HepG2 (cell line): ENCODE results near the gene TMEM8B. TPM values are rescaled to one million over a fixed set of nuclear protein-coding genes. Genes with fewer than 3 reads are reported as not detected.

Experiments used
- ATAC-seq: fragments of 200-7000 bp; cut with Tn5 transposase; 3 replicates; pipeline ENCODE4 v1.9.1; 2020; ENCODE audit warnings: mild to moderate bottlenecking, moderate library complexity
- BruUV-seq: library from RNA; stranded (reverse); fragments of 400-500 nt; replicated peaks from 2 replicates; lab custom pipeline; 2021; lab: Mats Ljungman, UMichigan
- CTCF ChIA-PET: fragments of 300-600 bp; formaldehyde crosslinking; extraction: SDS; loops from one replicate; lab custom pipeline; 2021; ENCODE audit warnings: low total read pairs, inconsistent platforms, low intra/inter-chr PET ratio; lab: Yijun Ruan, JAX
- POLR2A ChIA-PET: fragments of 350-600 bp; sonication (Branson Sonifier 250); formaldehyde crosslinking; loops from one replicate; lab custom pipeline; 2020; ENCODE audit warnings: antibody characterized with exemption, inconsistent platforms; lab: Yijun Ruan, JAX
- DNase-seq: peaks from one replicate; pipeline ENCODE4 v3.0.0-alpha.2; 2015; ENCODE audit warnings: low spot score
- FAIRE-seq: peaks from 3 replicates; lab custom pipeline; 2011; peaks lifted over from hg19 to GRCh38; lab: Jason Lieb, UNC
- H2AFZ ChIP-seq: one replicate; pipeline ENCODE4 v1.6.1; 2011; ENCODE audit warnings: low read length, inconsistent platforms
- H3K27ac ChIP-seq: fragments of 300-600 bp; 3 replicates; pipeline ENCODE4 v1.8.0; 2011; ENCODE audit warnings: mixed run types, mild to moderate bottlenecking, mixed read lengths, low read length, inconsistent platforms; ENCODE audit not compliant: insufficient read depth; ENCODE audit errors: extremely low read length
- H3K27me3 ChIP-seq, 2 experiments: fragments of 200-600 bp in 1 of 2; 2 replicates in 1 of 2; 3 replicates in 1 of 2; pipeline versions ENCODE4 v1.6.0 to v1.8.0; 2011; ENCODE audit warnings: low read length in 2 of 2, mild to moderate bottlenecking in 2 of 2, moderate library complexity in 2 of 2, inconsistent platforms in 1 of 2; ENCODE audit not compliant: insufficient read depth in 2 of 2, control insufficient read depth in 1 of 2
- H3K36me3 ChIP-seq, 2 experiments: fragments of 200-600 bp in 1 of 2; replicated peaks in 1 of 2; 2 replicates in 1 of 2; 3 replicates in 1 of 2; pipeline versions ENCODE4 v1.5.1 to v1.8.0; 2011; ENCODE audit warnings: low read length in 2 of 2, inconsistent platforms in 1 of 2; ENCODE audit not compliant: insufficient read depth in 2 of 2, control insufficient read depth in 1 of 2
- H3K4me1 ChIP-seq: 2 replicates; pipeline ENCODE4 v1.5.1; 2012; ENCODE audit warnings: low read length, inconsistent platforms; ENCODE audit not compliant: insufficient read depth
- H3K4me2 ChIP-seq: 2 replicates; pipeline ENCODE4 v1.6.0; 2011; ENCODE audit warnings: low read depth, low read length, inconsistent platforms
- H3K4me3 ChIP-seq, 3 experiments: fragments of 200-600 bp in 1 of 3; sonication (generic), shearing (Covaris generic) in 1 of 3; replicated peaks in 1 of 3; 2 replicates each; pipeline ENCODE4 v1.5.1; 2011 to 2016; ENCODE audit warnings: low read length in 3 of 3, inconsistent platforms in 2 of 3, low read depth in 2 of 3, mild to moderate bottlenecking in 2 of 3, control low read depth in 1 of 3, mixed read lengths in 1 of 3; ENCODE audit not compliant: insufficient read depth in 1 of 3
- H3K79me2 ChIP-seq: one replicate; pipeline ENCODE4 v1.6.1; 2011; ENCODE audit warnings: low read length, inconsistent platforms; ENCODE audit not compliant: insufficient read depth
- H3K9ac ChIP-seq: 2 replicates; pipeline ENCODE4 v1.6.0; 2011; ENCODE audit warnings: mild to moderate bottlenecking, low read depth, low read length, inconsistent platforms; ENCODE audit not compliant: insufficient read depth
- H3K9me3 ChIP-seq: 2 replicates; pipeline ENCODE4 v1.5.1; 2012; ENCODE audit warnings: mild to moderate bottlenecking, low read length
- H4K20me1 ChIP-seq: 2 replicates; pipeline ENCODE4 v1.6.0; 2011; ENCODE audit warnings: inconsistent platforms, mild to moderate bottlenecking, low read length, moderate library complexity; ENCODE audit not compliant: insufficient read depth
- ARNT2 ChIP-seq: sonication (generic); formaldehyde crosslinking; IDR thresholded peaks from 2 replicates; pipeline ENCODE4 v1.8.0; 2022; ENCODE audit warnings: mild to moderate bottlenecking, low read depth, missing genetic modification reagents, moderate library complexity
- GATAD2A ChIP-seq: IDR thresholded peaks from 2 replicates; pipeline ENCODE4 v1.6.1; 2016
- NFRKB ChIP-seq: fragments of 450-650 bp; IDR thresholded peaks from 2 replicates; pipeline ENCODE4 v1.6.1; 2017
- ZBTB3 ChIP-seq: sonication (generic); formaldehyde crosslinking; IDR thresholded peaks from 2 replicates; pipeline ENCODE4 v1.4.0; 2020; ENCODE audit warnings: low read depth, mild to moderate bottlenecking, moderate library complexity, missing genetic modification reagents, borderline replicate concordance
- ZNF24 ChIP-seq: fragments of 450-650 bp; IDR thresholded peaks from 2 replicates; pipeline ENCODE4 v1.6.1; 2017; ENCODE audit warnings: antibody characterized with exemption, mild to moderate bottlenecking
- ZNF570 ChIP-seq: sonication (generic); formaldehyde crosslinking; IDR thresholded peaks from 2 replicates; pipeline ENCODE4 v1.4.0; 2020; ENCODE audit warnings: mild to moderate bottlenecking, missing genetic modification reagents, borderline replicate concordance
- ZNF629 ChIP-seq: sonication (generic); formaldehyde crosslinking; conservative IDR thresholded peaks from 2 replicates; pipeline ENCODE4 v1.5.0; 2020; ENCODE audit warnings: missing genetic modification reagents
- WGBS: methylation state at CpG from one replicate; pipeline ENCODE4 v1.1.6; 2017; ENCODE audit warnings: low lambda C conversion rate; 5-methylcytosine and 5-hydroxymethylcytosine counted together
- in situ Hi-C: cut with HindIII; loops from 2 replicates; pipeline ENCODE4 v1.10.0; 2017; ENCODE audit warnings: low pct_unique_long_range_greater_than_20kb; ENCODE audit not compliant: extremely low pct_ligation_motif_present
- intact Hi-C: fragments of 100-400 bp; cut with micrococcal nuclease; formaldehyde crosslinking; loops from one replicate; pipeline ENCODE4 v1.10.0; 2022; ENCODE audit not compliant: unreplicated experiment
- polyA plus RNA-seq, 8 experiments: library from polyadenylated mRNA; depleted of rRNA in 3 of 8; stranded (reverse) in 7 of 8; unstranded in 1 of 8; fragments of >200 nt; fragmentation: Illumina TruSeq in 4 of 8; extraction: Trizol in 4 of 8; gene quantifications; 2 replicates each; pipeline versions ENCODE4 v1.2.1 to v1.2.3, GENCODE V29; 2011 to 2016; ENCODE audit warnings: low read depth in 4 of 8, missing spikeins in 1 of 8, mixed read lengths in 1 of 8; ENCODE audit not compliant: insufficient read depth in 1 of 8
- total RNA-seq, 5 experiments: library from RNA; depleted of rRNA; stranded (reverse); fragments of >200 nt; fragmentation: Illumina TruSeq; extraction: Trizol; gene quantifications; 2 replicates each; pipeline ENCODE4 v1.2.3, GENCODE V29; 2016; ENCODE audit warnings: low read depth in 1 of 5
- TF ChIP-seq, protein P1 (sequence below): sonication (generic); formaldehyde crosslinking; IDR thresholded peaks from 2 replicates; pipeline ENCODE4 v1.8.0; 2022; ENCODE audit warnings: missing genetic modification reagents, mild to moderate bottlenecking, borderline replicate concordance
- TF ChIP-seq, protein P2 (sequence below): sonication (generic); formaldehyde crosslinking; IDR thresholded peaks from 2 replicates; pipeline ENCODE4 v1.5.0; 2020; ENCODE audit warnings: mild to moderate bottlenecking, missing genetic modification reagents, borderline replicate concordance
- TF ChIP-seq, protein P3 (sequence below): sonication (generic); formaldehyde crosslinking; IDR thresholded peaks from 2 replicates; pipeline ENCODE4 v1.8.0; 2022; ENCODE audit warnings: missing genetic modification reagents, mild to moderate bottlenecking, inconsistent platforms, borderline replicate concordance
- TF ChIP-seq, protein P4 (sequence below): sonication (generic); formaldehyde crosslinking; IDR thresholded peaks from 2 replicates; pipeline ENCODE4 v1.5.0; 2020; ENCODE audit warnings: missing genetic modification reagents
- TF ChIP-seq, protein P5 (sequence below): sonication (generic); formaldehyde crosslinking; IDR thresholded peaks from 2 replicates; pipeline ENCODE4 v1.4.0; 2020; ENCODE audit warnings: missing genetic modification reagents
- TF ChIP-seq, protein P6 (sequence below): sonication (generic); formaldehyde crosslinking; conservative IDR thresholded peaks from 2 replicates; pipeline ENCODE4 v1.4.0; 2020; ENCODE audit warnings: missing genetic modification reagents

The TMEM8B gene
- total and polyA plus RNA-seq, 2 of the 13 experiments (the other 11 are each of a cell fraction or from before 2014, with no cell fraction given) = 2.1 to 2.7 TPM

DNA sequence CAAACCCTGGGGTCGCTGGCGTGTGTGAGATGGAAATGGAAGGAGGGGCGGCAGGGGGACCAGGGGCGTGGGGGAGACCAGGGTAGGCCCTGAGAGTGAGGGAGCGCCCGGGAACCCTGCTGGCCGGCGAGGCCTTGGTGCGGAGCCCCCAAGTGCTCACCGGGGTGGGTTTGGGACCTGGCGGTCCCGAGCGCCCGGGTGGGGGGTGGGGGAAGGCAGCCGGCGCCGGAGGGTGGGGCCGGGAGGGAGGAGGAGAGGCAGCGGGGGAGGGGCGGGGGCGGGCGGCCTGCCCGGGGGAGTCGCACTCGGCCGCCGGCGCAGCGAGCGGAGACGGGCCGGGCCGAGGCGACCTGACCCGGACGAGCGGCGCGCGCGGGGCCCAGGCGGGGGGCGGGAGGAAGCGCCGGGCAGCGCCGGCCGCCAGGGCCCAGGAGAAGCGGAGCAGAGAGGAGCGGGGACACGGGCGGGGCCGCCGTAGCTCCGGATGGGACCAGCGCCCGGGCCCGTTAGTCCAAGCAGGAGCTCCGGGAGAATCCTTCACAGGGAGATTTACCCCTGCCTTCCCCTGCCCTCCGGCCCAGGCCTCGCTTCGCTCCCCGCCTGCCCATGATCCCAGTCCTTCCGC is 37.6 kb upstream of the TMEM8B start, which contains the start of gene NPR2:
NPR2 (plus strand) TSS at position 295 of the 625 bp plus-strand sequence. CDS start 818 bp downstream, outside the sequence.
- Histone ChIP-seq H3K9me3 (no peaks in the 10 kb centered on the region), H2AFZ (no peak within 1 kb of the TSS), H3K4me3 (no peak within 1 kb of the TSS), H3K9ac (no peak within 1 kb of the TSS), H4K20me1 (no peaks in the 10 kb centered on the region), H3K27me3 (no peaks in the 10 kb centered on the region), H3K4me2 (no peak within 1 kb of the TSS), H3K27ac (no peak within 1 kb of the TSS), H3K79me2 (no peaks in the 10 kb centered on the region), H3K4me1 (no peaks in the 10 kb centered on the region; the same call in 1 of the 2 replicates), H3K36me3 (peaks cover 1 to 6% of the 10 kb centered on the region in 2 experiments; a peak in 3 of 5 replicates)
- no peak for ATAC-seq
- no peak for FAIRE-seq
- BruUV-seq = no TSS peak
- CTCF ChIA-PET = interaction anchor here (2.4 kb wide), 1 partner anchor 34 kb away, joined by 12 read pairs; no protein-coding TSS in a partner anchor
- WGBS = 96% methylated on average over 64 of the region's 64 CpGs
- in situ Hi-C loops (no loop called here), intact Hi-C loops (loop anchor here (2.0 kb wide), 2 partner anchors 35 to 91 kb away; no protein-coding TSS in a partner anchor)
- no peak for DNase-seq
- POLR2A ChIA-PET = no interaction called here
- no peak for TF ChIP-seq GATAD2A
- TF ChIP-seq, protein P1, sequence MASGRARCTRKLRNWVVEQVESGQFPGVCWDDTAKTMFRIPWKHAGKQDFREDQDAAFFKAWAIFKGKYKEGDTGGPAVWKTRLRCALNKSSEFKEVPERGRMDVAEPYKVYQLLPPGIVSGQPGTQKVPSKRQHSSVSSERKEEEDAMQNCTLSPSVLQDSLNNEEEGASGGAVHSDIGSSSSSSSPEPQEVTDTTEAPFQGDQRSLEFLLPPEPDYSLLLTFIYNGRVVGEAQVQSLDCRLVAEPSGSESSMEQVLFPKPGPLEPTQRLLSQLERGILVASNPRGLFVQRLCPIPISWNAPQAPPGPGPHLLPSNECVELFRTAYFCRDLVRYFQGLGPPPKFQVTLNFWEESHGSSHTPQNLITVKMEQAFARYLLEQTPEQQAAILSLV (CRISPR knock-in tag) = no peak
- no peak for TF ChIP-seq ARNT2 (CRISPR knock-in tag)
- TF ChIP-seq, protein P2, sequence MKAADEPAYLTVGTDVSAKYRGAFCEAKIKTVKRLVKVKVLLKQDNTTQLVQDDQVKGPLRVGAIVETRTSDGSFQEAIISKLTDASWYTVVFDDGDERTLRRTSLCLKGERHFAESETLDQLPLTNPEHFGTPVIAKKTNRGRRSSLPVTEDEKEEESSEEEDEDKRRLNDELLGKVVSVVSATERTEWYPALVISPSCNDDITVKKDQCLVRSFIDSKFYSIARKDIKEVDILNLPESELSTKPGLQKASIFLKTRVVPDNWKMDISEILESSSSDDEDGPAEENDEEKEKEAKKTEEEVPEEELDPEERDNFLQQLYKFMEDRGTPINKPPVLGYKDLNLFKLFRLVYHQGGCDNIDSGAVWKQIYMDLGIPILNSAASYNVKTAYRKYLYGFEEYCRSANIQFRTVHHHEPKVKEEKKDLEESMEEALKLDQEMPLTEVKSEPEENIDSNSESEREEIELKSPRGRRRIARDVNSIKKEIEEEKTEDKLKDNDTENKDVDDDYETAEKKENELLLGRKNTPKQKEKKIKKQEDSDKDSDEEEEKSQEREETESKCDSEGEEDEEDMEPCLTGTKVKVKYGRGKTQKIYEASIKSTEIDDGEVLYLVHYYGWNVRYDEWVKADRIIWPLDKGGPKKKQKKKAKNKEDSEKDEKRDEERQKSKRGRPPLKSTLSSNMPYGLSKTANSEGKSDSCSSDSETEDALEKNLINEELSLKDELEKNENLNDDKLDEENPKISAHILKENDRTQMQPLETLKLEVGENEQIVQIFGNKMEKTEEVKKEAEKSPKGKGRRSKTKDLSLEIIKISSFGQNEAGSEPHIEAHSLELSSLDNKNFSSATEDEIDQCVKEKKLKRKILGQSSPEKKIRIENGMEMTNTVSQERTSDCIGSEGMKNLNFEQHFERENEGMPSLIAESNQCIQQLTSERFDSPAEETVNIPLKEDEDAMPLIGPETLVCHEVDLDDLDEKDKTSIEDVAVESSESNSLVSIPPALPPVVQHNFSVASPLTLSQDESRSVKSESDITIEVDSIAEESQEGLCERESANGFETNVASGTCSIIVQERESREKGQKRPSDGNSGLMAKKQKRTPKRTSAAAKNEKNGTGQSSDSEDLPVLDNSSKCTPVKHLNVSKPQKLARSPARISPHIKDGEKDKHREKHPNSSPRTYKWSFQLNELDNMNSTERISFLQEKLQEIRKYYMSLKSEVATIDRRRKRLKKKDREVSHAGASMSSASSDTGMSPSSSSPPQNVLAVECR (CRISPR knock-in tag) = no peak
- no peak for TF ChIP-seq NFRKB
- TF ChIP-seq, protein P3, sequence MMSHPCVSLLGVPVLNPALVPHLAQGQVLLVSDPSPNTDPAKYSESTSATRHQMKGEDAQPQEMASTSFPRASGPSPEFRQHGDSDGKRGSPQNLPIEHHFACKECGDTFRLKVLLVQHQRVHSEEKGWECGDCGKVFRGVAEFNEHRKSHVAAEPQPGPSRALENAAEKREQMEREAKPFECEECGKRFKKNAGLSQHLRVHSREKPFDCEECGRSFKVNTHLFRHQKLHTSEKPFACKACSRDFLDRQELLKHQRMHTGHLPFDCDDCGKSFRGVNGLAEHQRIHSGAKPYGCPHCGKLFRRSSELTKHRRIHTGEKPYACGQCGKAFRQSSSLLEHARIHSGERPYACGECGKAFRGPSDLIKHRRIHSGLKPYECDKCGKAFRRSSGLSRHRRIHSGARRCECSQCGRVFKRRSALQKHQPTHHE (CRISPR knock-in tag) = no peak
- TF ChIP-seq, protein P4, sequence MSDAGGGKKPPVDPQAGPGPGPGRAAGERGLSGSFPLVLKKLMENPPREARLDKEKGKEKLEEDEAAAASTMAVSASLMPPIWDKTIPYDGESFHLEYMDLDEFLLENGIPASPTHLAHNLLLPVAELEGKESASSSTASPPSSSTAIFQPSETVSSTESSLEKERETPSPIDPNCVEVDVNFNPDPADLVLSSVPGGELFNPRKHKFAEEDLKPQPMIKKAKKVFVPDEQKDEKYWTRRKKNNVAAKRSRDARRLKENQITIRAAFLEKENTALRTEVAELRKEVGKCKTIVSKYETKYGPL = no peak
- TF ChIP-seq, protein P5, sequence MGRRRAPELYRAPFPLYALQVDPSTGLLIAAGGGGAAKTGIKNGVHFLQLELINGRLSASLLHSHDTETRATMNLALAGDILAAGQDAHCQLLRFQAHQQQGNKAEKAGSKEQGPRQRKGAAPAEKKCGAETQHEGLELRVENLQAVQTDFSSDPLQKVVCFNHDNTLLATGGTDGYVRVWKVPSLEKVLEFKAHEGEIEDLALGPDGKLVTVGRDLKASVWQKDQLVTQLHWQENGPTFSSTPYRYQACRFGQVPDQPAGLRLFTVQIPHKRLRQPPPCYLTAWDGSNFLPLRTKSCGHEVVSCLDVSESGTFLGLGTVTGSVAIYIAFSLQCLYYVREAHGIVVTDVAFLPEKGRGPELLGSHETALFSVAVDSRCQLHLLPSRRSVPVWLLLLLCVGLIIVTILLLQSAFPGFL (CRISPR knock-in tag) = no peak
- TF ChIP-seq ZBTB3 (CRISPR knock-in tag) = no peak
- TF ChIP-seq, protein P6, sequence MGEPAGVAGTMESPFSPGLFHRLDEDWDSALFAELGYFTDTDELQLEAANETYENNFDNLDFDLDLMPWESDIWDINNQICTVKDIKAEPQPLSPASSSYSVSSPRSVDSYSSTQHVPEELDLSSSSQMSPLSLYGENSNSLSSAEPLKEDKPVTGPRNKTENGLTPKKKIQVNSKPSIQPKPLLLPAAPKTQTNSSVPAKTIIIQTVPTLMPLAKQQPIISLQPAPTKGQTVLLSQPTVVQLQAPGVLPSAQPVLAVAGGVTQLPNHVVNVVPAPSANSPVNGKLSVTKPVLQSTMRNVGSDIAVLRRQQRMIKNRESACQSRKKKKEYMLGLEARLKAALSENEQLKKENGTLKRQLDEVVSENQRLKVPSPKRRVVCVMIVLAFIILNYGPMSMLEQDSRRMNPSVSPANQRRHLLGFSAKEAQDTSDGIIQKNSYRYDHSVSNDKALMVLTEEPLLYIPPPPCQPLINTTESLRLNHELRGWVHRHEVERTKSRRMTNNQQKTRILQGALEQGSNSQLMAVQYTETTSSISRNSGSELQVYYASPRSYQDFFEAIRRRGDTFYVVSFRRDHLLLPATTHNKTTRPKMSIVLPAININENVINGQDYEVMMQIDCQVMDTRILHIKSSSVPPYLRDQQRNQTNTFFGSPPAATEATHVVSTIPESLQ (CRISPR knock-in tag) = no peak
- no peak for TF ChIP-seq ZNF24
- TF ChIP-seq ZNF570 (CRISPR knock-in tag) = no peak
- TF ChIP-seq ZNF629 = no peak
